PC-3 (cell line): ENCODE measurements around the gene CCT6B.

Experiments
- CTCF ChIP-seq: fragments of 300-600 bp; sonication (generic); conservative IDR thresholded peaks from 2 replicates; pipeline ENCODE4 v1.5.1; 2017; ENCODE audit warnings: antibody characterized with exemption, low read depth, mild to moderate bottlenecking, low read length
- EZH2 ChIP-seq: fragments of 300-600 bp; sonication (generic); IDR thresholded peaks from one replicate; pipeline ENCODE4 v1.6.1; 2017; ENCODE audit warnings: antibody characterized with exemption, mild to moderate bottlenecking, low read length; ENCODE audit not compliant: unreplicated experiment
- EZH2phosphoT487 ChIP-seq: fragments of 300-600 bp; sonication (generic); IDR thresholded peaks from 2 replicates; pipeline ENCODE4 v1.6.1; 2018; ENCODE audit warnings: mild to moderate bottlenecking, antibody characterized with exemption, low read length, borderline replicate concordance

- no peak for TF ChIP-seq CTCF
- TF ChIP-seq EZH2 = no peak
- TF ChIP-seq EZH2phosphoT487 = no peak
Observed at GRCh38 chr17:34885076-34885475, 76.2 kb downstream of the CCT6B start.
